Measurements from ENCODE around the gene SLC7A5.
"Not testable (repeated sequence)": the region's sequence is repeated elsewhere in the genome, so short reads cannot be mapped to it uniquely, and the experiment has no call there.

SLC7A5 gene

DNA sequence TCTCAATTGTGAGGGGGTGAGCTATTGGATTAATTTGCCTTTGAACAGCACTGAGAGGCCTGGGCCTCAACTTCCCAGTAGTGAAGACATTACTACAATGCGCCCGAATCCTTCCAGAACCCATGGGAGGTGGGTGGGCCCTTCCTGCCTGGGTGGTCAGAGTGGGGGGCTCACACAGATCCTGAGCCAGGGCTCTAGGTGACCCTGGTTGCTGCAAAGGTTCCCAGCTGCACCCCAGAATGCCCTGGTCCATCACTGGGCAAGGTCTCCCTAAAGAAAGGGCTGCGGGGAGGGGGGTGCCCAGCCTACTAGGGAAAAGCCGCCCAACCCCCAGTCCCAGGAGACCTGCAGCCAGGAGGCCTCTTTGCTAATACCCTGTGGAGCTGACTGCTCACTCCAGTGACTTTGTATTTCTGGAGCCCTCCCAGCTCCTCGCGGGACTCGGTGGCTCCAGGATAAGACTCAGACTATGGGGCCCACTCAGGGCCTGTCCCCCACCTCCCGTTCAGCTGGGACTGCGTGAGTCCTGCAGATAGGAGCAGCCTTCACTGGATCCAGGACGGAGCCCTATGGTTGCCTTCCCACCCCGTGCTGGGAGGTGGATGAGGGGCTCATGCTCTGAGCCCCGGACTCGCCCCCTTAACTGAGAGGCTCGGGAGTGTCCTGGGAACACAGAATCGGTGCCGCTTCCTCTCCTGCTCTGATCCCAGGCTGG lies 40.2 kb downstream of the SLC7A5 start:
- TF ChIP-seq, protein P1, sequence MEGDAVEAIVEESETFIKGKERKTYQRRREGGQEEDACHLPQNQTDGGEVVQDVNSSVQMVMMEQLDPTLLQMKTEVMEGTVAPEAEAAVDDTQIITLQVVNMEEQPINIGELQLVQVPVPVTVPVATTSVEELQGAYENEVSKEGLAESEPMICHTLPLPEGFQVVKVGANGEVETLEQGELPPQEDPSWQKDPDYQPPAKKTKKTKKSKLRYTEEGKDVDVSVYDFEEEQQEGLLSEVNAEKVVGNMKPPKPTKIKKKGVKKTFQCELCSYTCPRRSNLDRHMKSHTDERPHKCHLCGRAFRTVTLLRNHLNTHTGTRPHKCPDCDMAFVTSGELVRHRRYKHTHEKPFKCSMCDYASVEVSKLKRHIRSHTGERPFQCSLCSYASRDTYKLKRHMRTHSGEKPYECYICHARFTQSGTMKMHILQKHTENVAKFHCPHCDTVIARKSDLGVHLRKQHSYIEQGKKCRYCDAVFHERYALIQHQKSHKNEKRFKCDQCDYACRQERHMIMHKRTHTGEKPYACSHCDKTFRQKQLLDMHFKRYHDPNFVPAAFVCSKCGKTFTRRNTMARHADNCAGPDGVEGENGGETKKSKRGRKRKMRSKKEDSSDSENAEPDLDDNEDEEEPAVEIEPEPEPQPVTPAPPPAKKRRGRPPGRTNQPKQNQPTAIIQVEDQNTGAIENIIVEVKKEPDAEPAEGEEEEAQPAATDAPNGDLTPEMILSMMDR (IDR thresholded peaks at IDR 0.05; ENCODE audit: poor library complexity, severe bottlenecking) = no peak
- ATAC-seq (ENCODE audit: low read depth) (peak; percentile 8), DNase-seq (ENCODE audit: low spot score) (peak; percentile 77)
- Histone ChIP-seq H3K36me3 (ENCODE audit: low read depth) (peaks cover 46% of the 10 kb centered on the region), H3K4me1 (ENCODE audit: insufficient read depth, poor library complexity, severe bottlenecking) (peaks cover under 1% of the 10 kb centered on the region), H3K27ac (ENCODE audit: poor library complexity, severe bottlenecking) (peak overlapping the region; percentile 65), H3K4me3 (ENCODE audit: severe bottlenecking) (no peak overlapping the region), H3K9me3 (ENCODE audit: severe bottlenecking) (no peaks in the 10 kb centered on the region), H3K27me3 (ENCODE audit: insufficient read depth, poor library complexity, severe bottlenecking) (no peaks in the 10 kb centered on the region)

DNA sequence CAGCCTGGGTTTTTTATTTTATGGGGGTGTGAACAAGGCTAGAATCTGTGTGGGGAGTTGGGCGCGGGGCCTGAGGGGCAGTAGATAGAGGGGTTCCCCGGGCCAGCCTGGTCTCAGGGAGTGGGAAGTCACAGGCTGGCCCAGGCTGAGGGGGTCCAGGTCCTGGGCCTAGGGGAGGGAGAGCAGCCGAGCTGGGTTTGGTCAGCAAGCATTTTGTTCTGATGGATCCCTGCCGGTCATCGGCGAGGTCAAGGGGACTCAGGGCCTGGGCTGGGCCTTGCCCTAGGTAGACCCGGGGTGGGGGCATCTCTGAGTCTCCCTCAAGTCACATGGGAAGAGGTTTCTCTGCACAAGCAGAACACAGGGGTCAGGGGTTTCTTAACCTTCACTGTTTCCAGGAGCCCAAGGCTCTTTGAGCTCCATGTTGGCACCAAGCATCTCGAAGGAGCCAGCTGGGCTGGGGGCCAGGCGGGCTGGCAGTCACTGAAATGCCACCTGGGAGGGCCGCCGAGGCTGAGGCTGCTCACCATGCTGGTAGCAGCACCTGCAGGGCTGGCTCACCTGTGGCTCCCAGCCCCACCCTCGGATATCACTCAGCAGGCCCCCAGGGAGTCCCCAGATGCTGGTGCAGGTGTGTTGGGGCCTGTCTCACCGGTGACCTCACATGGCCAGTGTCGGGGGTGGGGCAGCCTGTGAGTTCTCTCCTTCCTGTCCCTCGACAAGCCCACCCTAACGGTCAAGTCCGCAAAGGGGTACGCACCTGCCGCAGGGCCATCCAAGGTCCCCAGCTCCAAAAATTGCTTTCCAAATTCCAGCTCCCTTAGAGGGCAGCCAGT lies 41.0 kb downstream of the SLC7A5 start:
- TF ChIP-seq, protein P1 (IDR thresholded peaks at IDR 0.05; ENCODE audit: poor library complexity, severe bottlenecking) = no peak
- Histone ChIP-seq H3K36me3 (ENCODE audit: low read depth) (peaks cover 38% of the 10 kb centered on the region), H3K27ac (ENCODE audit: poor library complexity, severe bottlenecking) (peak overlapping the region; percentile 65), H3K9me3 (ENCODE audit: severe bottlenecking) (no peaks in the 10 kb centered on the region), H3K27me3 (ENCODE audit: insufficient read depth, poor library complexity, severe bottlenecking) (no peaks in the 10 kb centered on the region), H3K4me1 (ENCODE audit: insufficient read depth, poor library complexity, severe bottlenecking) (peaks cover 9% of the 10 kb centered on the region), H3K4me3 (ENCODE audit: severe bottlenecking) (no peak overlapping the region)
- peak; percentile 18 for ATAC-seq (ENCODE audit: low read depth)
- DNase-seq (ENCODE audit: low spot score) = peak; percentile 83

DNA sequence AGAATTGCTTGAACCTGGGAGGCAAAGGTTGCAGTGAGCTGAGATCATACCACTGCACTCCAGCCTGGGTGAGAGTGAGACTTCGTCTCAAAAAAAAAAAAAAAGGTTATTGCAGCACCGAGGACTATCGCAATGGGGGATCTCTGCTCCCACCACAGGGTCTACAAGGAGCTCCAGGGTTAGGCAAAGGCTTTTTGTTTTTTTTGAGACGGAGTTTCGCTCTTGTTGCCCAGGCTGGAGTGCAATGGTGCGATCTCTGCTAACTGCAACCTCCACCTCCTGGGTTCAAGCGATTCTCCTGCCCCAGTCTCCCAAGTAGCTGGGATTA lies 41.8 kb downstream of the SLC7A5 start:
- H3K36me3 ChIP-seq (ENCODE audit: low read depth) = peaks cover 31% of the 10 kb centered on the region
- H3K4me3 ChIP-seq (ENCODE audit: severe bottlenecking); H3K9me3 ChIP-seq (ENCODE audit: severe bottlenecking); ATAC-seq (ENCODE audit: low read depth); H3K27me3 ChIP-seq (ENCODE audit: insufficient read depth, poor library complexity, severe bottlenecking); DNase-seq (ENCODE audit: low spot score): not testable (repeated sequence)
- H3K4me1 ChIP-seq (ENCODE audit: insufficient read depth, poor library complexity, severe bottlenecking) = peaks cover 13% of the 10 kb centered on the region
- H3K27ac ChIP-seq (ENCODE audit: poor library complexity, severe bottlenecking) = peak overlapping the region; percentile 65

DNA sequence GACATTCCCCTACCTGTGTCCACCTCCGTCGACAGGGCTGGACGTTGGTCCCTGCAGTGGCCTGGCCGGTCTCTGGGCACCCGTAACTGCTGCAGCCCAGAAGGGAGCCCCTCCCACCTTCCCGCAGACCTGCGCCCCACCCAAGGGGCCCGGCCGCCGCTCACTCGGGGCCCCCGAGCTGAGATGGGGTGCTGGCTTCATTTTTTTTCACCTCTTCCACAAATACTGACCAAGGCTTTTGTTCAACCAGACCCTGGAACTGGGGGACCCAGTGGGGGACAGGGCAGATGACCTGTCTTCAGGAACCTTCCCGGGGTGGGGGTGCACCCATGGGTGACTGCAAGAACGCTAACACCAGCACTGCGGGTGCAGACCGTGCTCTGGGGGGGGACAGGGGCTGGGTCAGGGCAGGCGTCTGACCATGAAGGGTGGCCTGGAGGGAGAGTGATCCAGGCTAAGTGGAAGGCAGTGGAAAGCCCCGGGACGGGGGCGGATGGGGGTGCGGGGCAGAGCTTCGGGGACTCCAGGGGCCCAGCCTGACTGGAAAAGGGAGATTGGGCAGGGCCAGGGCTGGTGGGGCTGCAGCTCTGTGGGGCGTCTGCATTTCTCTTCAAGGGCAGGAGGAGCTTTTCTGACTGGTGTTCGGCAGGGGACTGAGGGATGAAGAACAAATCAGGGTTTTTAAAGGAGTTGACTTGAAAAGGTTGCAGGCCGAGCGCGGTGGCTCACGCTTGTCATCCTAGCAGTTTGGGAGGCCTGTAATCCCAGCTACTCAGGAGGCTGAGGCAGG lies 42.3 kb downstream of the SLC7A5 start:
- no peak overlapping the region for H3K4me3 ChIP-seq (ENCODE audit: severe bottlenecking)
- H3K27me3 ChIP-seq (ENCODE audit: insufficient read depth, poor library complexity, severe bottlenecking) = no peaks in the 10 kb centered on the region
- H3K9me3 ChIP-seq (ENCODE audit: severe bottlenecking) = no peaks in the 10 kb centered on the region
- peak; percentile 71 for DNase-seq (ENCODE audit: low spot score)
- peaks cover 13% of the 10 kb centered on the region for H3K4me1 ChIP-seq (ENCODE audit: insufficient read depth, poor library complexity, severe bottlenecking)
- H3K27ac ChIP-seq (ENCODE audit: poor library complexity, severe bottlenecking) = peak overlapping the region; percentile 65
- H3K36me3 ChIP-seq (ENCODE audit: low read depth) = peaks cover 26% of the 10 kb centered on the region
- TF ChIP-seq, protein P1 (IDR thresholded peaks at IDR 0.05; ENCODE audit: poor library complexity, severe bottlenecking) = no peak
- peak; percentile 3 for ATAC-seq (ENCODE audit: low read depth)

DNA sequence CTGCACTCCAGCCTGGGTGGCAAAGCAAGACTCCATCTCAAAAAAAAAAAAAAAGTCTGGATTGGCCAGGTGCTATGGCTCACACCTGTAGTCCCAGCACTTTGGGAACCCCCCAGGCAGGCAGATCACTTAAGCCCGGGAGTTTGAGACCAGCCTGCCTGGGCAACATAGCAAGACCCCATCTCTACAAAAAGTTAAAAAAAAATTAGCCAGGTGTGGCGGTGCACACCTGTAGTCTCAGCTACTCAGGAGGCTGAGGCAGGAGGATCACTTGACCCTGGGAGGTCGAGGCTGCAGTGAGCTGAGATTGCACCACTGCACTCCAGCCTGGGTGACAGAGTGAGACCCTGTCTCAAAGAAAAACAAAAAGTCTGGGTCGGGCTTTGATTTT lies 42.9 kb downstream of the SLC7A5 start:
- not testable (repeated sequence) for H3K4me3 ChIP-seq (ENCODE audit: severe bottlenecking); DNase-seq (ENCODE audit: low spot score); ATAC-seq (ENCODE audit: low read depth); H3K27me3 ChIP-seq (ENCODE audit: insufficient read depth, poor library complexity, severe bottlenecking); H3K9me3 ChIP-seq (ENCODE audit: severe bottlenecking)
- Histone ChIP-seq H3K27ac (ENCODE audit: poor library complexity, severe bottlenecking) (peak overlapping the region; percentile 65), H3K4me1 (ENCODE audit: insufficient read depth, poor library complexity, severe bottlenecking) (peaks cover 13% of the 10 kb centered on the region), H3K36me3 (ENCODE audit: low read depth) (peaks cover 20% of the 10 kb centered on the region)

DNA sequence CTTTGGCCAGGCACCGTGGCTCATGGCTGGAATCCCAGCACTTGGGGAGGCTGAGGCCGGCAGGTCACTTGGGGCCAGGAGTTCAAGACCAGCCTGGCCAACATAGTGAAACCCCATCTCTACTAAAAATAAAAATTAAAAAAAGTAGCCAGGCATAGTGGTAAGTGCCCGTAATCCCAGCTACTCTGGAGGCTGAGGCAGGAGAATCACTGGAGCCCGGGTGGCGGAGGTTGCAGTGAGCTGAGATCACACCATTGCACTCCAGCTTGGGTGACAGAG lies 43.5 kb downstream of the SLC7A5 start:
- not testable (repeated sequence) for H3K4me3 ChIP-seq (ENCODE audit: severe bottlenecking); H3K9me3 ChIP-seq (ENCODE audit: severe bottlenecking); ATAC-seq (ENCODE audit: low read depth); H3K27me3 ChIP-seq (ENCODE audit: insufficient read depth, poor library complexity, severe bottlenecking); DNase-seq (ENCODE audit: low spot score)
- peak overlapping the region; percentile 59 for H3K27ac ChIP-seq (ENCODE audit: poor library complexity, severe bottlenecking)
- H3K4me1 ChIP-seq (ENCODE audit: insufficient read depth, poor library complexity, severe bottlenecking) = peaks cover 13% of the 10 kb centered on the region
- peaks cover 13% of the 10 kb centered on the region for H3K36me3 ChIP-seq (ENCODE audit: low read depth)
